A204.1 (cell line): ENCODE measurements around the gene RAC2.
"Not testable (repeated sequence)": the region's sequence is repeated elsewhere in the genome, so short reads cannot be mapped to it uniquely, and the experiment has no call there.

ENCODE experiments used
- FAIRE-seq: peaks from 2 replicates; lab custom pipeline; 2012; peaks lifted over from hg19 to GRCh38; lab: Jason Lieb, UNC

Gene RAC2

DNA sequence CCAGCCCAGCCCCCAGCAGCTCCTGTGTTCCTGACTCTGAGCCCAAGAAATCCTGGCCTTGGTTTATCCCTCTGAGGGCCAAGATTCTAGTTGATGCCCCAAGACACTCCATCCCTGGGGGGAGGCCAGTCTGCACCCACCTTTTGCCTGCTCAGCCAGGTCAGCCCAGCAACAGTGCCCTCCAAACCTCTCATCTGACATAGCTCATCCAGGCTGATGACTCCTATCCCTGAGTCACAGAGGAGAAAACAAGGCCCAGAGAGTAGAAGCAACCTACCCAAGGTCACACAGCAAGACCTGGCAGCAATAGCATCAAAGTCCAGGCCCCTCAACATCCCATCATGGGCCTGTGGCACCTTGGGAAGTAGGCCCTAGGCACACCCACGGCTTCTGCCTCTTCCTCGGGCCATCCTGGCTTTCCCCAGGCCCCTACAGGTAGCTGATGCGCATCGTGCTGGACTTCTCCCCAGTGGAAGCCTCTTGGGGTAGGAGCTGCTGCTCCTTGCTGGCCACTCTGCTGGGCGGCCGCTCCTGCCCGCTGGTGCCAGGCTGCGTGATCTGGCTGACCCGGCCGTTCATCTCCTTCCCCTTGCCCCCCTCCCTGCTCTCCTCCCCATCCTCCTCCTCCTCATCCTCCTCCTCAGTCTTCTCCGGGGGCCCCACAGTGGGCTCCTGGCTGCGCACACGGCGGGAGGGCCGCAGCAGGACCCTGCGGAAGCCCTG lies 37.8 kb downstream of the RAC2 start:
- FAIRE-seq = no peak

DNA sequence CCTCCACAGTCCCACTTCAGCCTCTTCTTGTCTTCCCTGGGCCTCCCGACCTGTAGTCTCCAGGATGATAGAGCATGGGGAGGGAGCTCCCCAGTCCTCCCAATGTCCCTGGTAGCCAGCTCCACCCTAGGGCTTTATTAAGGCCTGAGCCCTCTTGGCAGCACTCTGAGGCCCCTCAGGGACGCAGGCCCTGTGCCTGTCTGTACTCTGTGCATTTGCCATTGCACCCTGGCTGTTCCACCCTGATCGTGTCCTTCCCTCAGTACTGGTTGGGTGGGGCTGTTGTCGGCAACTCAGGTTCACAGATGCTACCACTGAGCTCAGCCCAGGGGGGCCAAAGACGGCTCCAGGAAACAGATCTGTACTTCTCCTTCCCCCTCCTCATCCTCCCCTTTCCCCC lies 39.0 kb downstream of the RAC2 start:
- no peak for FAIRE-seq

DNA sequence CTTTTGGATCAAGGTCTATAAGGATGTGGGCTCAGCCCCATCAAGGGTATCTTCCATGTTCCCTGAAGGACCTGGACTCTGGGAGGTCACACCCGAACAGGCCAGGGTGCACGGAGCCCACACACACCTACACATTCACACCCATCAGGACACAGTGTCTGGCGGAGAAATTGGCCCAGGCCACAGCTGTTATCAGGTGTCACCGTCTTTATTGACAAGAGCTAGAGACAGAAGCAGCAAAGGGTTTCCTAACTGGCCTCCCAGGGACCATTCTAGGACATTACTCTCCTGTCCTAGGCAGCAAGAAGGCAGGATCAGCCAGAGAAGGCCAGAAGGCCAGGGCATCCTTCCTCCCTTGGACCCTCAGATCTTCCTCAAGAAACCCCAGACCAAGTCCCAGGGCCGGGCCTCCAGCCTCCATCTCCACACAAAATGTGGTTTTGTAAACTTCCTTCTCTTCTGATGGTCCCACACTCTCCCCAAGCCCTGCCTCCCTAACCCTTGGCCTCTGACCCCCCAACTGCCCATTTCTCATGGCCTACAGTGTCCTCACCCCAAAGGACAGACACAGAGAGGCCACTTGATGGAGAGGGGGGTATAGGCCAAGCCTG lies 39.9 kb downstream of the RAC2 start:
- no peak for FAIRE-seq

DNA sequence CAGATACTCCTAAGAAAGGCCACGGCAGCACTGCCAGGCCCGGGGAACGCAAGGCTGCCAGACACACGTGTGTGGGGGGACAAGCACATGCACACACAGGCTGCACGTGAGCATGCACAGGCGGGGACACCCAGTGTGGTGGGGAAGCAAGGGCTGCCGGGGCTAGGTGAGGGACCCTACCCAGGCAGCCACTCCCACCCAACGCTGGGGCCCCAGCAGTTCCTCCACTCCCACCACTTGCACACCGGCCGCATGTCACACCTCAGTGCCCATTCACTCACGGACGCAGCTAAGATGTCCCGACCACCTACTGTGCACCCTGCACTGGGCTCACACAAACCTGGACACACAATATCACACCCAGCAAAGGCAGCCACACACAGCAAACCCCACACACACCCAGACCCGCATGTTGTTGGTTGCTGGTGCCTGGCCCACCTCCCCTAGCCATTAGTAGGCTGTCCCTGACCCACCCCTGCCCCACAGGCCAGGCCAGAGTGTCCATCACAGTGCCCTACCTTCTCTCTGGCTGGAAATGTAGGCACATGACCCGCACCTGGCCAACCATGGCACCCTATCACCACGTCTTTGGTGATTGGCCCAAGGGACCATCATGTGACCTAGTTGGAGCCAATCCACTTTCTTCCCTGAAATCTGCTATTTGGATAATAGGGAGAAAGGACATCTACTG lies 40.6 kb downstream of the RAC2 start:
- no peak for FAIRE-seq

DNA sequence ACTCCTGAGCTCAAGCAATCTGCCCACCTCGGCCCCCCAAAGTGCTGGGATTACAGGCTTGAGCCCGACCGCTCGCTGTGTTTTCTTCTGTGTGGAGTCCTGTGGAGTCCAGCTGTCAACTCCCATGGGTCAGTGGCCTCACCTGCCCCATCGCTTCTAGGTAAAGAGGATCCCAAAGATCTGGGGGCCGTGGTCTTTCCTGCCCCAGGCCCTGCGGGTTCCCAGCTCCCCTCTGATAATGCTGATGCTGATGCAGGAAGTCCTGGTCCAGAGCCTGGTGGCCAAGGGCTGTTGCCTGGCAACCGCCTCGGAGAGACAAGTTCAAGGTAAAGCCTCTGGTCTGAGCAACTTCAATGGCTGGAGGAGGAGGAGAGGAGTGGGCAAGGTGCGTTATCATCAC lies 41.4 kb downstream of the RAC2 start:
- FAIRE-seq = no peak

DNA sequence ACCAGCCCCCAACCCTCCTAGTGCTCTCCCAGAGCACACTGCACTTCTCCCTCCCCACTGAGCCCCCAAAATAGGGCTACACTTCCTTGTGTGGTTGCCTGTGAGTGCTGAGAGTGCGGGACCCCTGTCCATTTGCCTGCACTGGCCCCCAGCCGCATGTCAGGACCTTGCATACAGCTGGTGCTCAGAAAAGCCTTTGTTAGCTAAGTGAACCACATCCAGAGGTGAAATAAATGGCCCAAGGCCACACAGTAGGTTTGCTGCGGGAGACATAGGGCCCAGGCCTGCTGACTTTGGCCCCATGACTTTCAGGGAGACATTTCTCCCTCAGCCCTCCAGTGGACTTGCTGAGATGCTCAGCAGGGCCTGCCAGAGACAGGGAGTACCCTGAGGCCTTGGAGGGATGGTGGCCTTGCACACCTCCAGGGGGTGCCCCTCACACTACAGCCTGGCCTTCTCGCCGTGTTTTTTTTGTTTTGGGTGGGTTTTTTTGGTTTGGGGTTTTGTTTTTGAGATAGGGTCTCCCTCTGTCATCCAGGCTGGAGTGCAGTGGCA lies 42.0 kb downstream of the RAC2 start:
- FAIRE-seq = no peak

DNA sequence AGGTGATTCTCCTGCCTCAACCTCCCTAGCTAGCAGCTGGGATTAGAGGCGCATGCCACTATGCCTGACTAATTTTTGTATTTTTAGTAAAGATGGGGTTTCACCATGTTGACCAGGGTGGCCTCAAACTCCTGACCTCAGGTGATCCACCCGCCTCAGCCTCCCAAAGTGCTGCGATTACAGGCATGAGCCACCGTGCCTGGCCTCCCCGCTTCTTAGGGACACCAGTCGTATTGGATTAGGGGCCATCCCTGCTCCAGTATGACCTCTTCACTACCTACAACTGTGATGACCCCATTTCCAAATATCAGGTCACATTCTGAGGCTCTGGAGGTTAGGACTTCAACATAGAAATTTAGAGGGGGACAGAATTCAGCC lies 42.6 kb downstream of the RAC2 start:
- not testable (repeated sequence) for FAIRE-seq

DNA sequence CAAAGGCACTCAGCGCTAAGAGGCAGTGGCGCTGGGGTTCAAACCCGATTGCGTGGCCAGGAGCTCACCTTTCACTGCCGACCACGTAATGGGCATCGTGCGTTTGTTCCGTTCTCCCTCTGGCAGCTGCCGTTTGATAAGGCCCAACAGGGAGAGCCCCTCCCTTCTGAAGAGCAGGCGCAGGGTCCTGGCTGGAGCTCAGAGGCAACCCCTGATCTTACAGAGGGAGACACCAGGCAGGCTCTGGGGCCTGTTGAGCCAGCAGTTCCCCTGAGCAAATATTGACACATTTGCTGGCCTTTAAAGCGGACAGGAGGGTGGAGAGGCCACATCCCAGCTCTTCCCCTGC lies 44.3 kb downstream of the RAC2 start:
- no peak for FAIRE-seq

DNA sequence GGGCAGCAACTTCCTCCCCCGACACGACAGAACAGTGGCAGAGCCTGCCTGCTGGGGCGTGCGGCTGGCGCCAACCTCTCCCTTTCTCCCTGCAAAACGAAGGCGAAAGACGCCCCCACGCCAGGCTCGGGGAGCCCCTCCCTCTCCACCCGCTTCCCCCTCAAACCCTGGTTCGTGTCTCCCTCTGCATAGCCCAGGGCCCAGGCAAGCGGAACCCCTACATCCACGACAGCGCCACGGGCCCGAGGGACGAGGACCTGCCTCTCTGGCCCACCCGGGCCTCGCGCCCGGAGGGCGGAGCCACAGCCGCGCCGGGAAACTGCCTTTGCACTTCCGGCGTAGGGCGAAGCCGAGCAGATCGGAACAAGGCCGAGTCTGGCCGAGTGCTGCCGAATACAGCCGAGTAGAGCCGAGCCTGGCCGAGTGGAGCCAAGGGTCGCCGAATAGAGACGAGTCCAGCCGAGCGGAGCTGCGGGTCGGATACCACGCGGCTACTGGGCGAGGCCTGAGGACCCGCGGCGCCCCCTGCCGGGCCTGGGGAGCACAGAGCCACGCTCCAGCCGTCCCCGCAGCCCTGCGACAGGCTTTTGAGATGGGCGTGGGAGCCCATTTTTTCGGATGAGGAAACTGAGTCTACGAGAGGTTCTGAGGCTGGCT lies 44.8 kb downstream of the RAC2 start:
- FAIRE-seq = peak; percentile 97

DNA sequence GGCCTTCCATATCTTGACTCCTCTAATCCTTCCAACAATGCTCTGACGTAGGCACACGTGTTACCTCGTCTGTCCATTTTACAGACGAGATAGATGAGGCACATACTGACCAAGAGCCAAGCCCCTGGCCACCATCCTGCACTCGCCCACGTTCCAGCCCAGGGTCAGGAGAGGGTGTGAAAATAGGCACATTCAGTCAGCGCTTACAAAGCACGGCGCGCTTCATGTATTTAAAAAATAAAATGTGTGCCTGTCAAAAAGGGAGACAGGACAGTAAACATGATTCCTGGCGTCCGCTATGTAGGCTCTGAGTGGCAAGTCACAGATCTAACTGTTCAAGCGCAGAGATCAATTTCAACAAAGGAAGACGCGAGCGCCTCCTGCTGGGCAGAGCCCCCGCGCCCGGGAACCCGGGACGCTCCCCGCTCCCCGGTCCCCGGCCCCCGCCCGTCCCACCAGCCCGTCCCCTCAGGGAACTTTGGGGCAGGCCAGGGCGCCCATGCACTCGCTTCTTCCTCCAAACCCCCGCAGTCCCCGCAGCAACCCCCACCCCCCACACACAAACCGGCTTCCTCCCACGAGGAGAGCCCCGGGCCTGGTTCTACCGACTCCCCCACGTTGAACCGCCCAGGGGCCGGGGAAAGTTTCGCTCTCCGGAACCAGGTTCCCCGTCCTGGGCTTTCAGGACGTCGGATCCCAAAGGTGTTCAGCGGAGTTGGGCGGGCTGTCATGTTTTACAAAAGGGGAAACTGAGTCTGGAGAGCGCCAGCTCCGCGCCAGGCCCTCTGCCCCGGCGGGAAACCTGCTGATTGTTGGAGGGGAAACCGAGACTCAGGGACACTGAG lies 45.6 kb downstream of the RAC2 start:
- no peak for FAIRE-seq

DNA sequence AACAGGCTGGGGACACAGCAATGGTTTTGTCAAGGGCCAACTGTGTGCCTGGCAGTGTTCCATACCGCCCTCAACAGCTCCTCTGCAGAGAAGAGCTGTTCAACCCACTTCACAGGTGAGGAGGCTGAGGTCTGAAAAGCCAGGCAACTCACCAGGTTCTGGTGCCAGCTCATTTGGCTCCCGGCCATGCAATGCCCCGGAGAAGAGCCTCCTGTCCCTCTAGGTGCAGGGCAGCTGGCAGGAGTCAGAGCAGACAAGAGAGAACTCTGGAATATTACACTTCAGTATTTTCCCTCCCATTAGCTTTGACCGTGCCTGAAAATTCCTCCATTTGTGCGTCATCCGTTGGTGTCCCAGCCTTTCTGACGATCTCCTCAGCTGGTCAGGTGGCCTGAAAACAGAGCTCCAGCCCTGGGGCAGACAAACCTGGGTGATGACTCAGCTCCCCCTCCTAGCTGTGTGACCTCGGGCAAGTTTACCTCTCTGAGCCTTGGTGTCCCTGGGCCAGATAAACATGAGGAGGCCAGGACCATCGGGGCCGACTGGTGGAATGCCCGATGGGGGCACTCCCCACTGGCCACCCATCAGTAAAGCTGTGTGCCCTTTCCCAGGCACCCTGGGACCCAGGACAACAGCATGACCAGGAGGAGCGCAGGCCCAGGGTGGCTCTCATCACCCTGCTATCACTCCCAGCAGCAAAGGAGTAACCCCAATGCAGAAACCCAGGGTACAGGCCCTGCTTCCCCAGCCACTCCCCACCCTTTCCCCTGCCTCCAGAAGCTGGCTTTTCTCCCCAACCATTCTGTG lies 46.4 kb downstream of the RAC2 start:
- FAIRE-seq = no peak

DNA sequence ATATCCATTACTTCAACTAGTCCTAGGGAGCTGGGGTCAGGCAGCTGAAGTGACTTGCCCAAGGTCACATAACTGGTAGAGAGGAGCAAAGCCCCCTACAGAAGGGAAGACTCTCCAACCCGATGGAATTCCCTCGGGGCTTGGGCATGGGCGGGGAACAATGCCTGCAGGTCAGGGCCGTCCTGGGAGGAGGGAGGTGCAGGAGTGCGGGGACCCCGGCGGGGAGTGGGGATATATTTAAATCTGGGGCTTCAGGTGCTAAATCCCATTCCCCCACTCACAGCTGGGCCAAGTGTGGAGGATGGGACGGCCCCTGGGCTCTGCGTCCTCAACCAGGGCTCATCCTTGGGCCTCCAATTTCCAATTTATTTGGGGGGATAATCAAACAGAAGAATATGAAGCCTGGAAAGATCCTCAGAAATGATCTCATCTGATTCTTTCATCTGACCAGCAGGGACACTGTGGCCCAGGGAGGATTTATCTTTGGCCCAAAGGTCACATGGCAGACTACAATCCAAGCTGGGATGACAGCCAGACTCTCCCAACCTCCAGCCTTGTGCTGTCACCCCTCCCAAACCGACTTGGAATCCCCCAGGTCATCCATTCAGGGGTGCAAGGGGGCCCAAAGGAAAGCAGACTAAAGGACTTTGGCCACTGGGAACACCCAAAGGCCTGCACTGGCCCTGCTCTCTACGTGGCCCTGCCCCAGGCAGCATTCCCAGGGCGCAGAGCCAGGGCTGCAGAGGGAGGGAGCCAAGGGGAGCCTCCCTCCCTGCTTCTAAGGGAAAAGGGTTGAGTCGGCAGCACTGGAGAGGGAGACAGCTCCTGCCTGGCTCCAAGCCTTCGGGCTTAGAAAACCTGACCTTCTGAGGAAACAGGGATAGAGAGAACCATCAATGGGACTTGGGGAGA lies 47.3 kb downstream of the RAC2 start:
- FAIRE-seq = no peak

DNA sequence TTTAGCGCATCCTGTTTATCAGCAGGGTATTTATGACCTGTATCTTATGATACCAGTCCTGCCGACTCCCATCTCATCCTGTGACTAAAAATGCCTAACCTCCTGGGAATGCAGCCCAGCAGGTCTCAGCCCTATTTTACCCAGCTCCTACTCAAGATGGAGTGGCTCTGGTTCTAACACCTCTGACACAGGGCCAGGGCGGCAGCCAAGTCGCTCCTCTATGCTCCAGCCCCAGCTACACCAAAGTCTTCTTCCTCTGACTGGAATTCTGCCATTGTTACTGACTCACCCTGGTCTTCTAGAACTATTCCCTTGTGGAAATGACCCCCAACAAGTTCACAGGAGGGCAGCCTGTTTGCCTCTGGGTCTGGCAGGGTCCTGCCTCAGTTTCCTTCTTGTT lies 48.1 kb downstream of the RAC2 start:
- FAIRE-seq = no peak

DNA sequence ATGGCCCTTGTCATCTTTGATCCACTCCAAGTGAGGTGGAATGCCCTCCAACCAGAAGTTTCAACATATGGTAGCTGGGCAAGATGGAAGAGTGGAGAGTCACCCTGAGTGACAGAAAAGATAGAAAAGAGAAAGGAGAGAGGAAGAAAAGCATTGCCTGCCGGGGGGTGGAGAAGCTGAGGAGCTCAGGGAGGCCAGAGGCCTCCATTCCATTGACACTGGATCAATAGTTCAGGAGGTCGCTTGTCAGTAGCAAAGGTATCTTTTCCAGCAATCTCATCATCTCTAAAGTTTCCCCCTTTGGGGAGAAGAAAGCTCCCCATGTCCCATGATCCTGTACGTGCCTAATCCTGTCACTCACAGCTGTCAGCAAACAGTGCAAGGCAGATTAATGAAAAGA lies 49.3 kb downstream of the RAC2 start:
- FAIRE-seq = no peak

DNA sequence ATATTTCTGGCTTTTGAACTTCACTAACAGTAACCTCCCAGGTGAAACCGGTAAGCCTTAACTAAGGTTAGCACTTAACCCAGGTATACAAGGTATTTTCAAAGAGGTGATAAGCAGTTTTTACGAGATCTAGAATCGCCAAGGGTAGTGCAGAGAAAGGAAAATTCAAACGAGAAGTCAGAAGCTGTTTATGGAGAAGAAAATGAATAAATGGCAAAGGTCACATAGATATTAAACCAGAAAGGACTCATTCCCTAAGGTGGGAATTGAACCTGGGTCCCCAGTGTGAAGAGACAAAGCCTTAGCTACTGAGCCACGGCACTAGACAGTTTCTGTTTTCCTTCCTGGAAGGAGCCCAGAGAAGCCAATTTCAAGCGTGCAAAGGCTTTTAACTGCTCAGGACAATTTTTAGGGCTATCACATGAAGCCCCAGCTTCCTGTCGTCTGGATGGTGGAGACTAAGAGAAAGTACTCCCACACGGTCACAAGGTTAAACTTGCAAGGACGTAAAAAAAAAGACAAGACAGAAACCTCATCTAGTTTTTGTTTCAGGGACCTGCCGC lies 50.4 kb downstream of the RAC2 start:
- FAIRE-seq = no peak

DNA sequence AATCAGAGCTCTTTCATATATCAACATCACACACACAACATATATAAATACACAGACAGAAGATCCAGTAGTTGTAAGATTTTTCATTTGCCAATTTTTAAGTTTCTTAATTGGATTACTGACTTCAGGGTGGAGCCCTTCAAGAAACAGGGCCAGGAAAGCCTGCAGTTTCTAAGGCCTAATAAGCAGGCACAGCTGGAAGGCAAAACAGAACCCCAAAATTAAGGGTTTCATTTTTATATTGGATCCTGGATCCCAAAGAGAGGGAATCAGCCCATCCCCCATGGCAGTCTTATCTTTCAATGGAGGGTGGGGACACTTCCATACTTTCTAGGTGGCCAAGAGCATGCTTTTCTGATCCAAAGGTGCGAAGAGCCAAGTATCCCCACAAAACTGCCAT lies 51.3 kb downstream of the RAC2 start:
- FAIRE-seq = no peak

DNA sequence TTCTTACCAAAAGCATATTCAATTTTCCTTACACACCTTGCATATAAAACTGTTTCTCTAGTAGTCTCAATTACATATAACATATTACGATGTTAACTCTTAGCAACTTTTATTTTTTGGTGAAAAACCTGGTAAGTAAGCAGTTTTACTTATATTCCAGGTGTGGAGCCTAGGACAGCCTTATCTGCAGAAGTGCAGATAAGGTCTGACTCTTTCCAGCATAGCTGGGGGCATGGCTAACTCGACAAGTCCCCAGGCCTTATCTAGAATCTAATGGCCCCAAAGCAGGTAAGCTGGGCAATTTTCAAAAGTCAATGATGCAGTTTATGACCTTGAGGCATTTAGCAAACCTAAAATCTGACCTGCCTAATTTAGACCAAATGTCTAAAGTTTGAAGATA lies 51.9 kb downstream of the RAC2 start:
- no peak for FAIRE-seq

DNA sequence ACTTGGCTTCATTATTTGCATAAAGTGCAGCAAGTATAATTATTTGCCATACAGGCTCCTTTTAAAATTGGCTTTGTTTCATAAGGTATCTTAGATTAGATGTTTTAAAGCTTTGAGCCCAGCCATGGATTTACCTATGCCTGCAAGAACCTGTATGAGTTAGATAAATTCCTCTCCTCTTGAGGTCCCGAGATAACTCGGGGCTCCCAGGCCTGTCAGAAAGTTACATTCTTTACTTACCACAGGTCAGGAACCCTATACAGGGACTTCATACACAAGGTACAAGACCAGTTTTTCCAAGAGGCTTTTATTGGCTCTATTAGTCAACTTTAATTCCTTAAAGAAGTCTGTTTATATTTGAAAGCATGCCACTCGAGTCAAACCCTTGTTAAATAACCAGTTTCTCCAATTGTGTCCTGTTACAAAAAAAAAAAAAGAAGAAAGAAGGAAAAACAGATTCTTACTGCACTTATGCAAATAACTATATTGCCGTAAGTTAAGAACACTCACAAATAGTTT lies 53.7 kb downstream of the RAC2 start:
- FAIRE-seq = no peak

DNA sequence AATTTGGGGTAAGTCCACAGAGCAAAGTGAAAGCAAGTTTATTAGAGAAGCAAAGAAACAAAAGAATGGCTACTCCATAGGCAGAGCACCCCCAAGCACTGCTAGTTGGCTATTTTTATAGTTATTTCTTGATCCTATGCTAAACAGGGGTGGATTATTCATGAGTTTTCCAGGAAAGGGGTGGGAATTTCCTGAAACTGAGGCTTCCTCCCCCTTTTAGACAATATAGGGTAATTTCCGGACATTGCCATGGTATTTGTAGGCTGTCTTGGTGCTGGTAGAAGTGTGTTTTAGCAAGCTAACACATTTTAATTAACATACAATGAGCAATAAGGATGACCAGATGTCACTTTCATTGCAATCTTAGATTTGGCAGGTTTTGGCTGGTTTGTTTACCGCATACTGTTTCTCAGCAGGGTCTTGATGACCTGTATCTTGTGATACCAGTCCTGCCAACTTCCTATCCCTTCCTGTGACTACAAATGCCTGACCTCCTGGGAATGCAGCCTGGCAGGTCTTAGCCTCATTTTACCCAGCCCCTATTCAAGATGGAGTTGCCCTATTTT lies 55.1 kb downstream of the RAC2 start:
- no peak for FAIRE-seq
